HG02870 (cell line): ENCODE measurements around the gene RAI2.

Source experiments
- ATAC-seq: cut with Tn5 transposase; IDR thresholded peaks from one replicate; pipeline ENCODE4 v1.9.1; 2021; ENCODE audit warnings: mild to moderate bottlenecking, moderate library complexity; ENCODE audit not compliant: unreplicated experiment

The RAI2 gene

GRCh38 chrX:17860811-17861488 is at the start of gene RAI2:
RAI2 (minus strand) TSS chrX:17861298; CDS start chrX:17802010, 59,288 bp downstream.
- ATAC-seq, result no peak

GRCh38 chrX:17888421-17888820 is 27.3 kb upstream of the RAI2 start:
- ATAC-seq, result no peak

DNA sequence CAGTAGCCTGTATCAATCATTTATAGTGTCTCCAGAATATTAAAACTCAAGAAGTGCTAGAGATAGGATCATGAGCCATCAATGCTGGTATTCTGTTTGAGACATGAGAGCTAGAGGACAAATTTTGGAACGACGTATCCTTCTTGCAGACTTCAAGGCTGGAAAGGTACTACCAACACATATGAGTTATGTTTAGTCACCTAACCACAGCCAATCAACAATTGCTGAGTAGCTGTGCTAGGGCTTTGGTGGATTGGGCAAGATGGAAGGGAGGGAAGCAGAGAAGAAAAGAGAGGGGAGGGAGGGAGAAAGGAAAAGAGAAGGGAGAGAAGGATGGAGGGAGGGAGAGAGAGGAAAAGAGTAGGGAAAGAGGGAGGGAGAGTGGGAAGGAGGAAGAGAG is 21.6 kb upstream of the RAI2 start:
- ATAC-seq, result no peak

GRCh38 chrX:17878028-17878670 is 17.1 kb upstream of the RAI2 start:
- ATAC-seq, result no peak

DNA sequence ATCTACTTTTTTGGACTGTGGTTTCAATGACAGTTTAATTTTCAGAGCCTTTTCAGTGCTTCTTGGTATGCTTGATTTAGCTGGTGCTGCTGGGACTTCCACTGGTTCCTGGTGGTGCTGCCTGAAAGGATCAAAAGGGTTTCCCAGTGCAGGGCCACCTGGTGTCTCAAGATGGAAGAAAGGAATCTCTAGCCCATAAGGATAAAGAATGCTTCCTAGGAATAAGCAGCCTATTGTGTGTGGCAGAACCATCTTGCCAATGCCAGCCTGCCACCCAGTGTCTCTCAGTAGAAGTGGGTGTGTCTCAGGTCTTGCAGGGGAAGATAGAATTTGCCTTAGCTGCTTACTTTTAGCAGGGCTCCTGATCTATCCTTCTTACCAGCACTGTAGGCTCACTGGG is 15.0 kb upstream of the RAI2 start:
- ATAC-seq, result no peak

DNA sequence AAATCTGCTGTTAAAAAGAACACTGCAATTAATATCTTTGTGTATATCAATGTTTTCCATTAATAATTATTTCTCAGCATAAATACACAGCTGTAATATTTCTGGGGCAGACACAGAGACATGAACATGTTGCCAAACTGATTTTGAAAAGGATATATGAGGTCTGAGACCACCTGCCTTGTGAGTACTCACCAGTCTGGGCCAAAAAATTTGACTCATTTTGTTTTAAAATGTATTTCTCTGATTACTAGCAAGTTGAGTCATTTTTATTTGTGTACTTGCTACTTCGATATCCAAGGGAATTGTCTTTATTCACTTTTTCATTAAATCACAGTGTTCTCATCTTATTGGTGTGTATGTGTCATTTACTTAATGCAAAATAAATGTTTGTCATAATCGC is 8.5 kb upstream of the RAI2 start:
- no peak for ATAC-seq

DNA sequence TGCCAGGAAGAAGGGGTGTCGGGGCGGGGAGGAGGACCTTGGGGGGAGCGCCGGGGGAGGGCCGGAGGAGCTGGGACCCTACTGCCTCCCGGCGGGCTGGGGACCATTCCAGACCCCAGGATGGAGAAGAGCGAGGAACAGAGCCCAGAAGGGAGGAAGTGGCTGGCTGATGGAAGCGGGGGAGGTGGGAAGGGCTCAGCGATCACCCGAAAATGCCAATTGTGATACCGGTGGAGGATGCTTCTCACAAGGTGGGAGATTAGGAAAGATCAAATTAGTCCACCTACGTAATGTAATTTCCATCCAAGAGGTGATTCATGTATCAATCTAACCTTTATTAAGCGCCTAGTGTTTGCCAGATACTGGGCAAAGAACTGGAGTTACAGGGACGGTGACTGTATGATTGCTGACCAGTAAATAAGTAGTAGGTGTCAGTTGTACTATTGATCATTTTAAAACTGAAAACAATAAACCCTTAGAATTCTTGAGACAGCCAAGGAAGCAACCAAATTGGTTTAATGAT is 452 bp upstream of the RAI2 start:
- no peak for ATAC-seq

GRCh38 chrX:17860179-17860780 is 818 bp downstream of the RAI2 start:
- ATAC-seq, result no peak

- ATAC-seq, result no peak
Observed at GRCh38 chrX:17859609-17860178, 1.4 kb downstream of the RAI2 start.

DNA sequence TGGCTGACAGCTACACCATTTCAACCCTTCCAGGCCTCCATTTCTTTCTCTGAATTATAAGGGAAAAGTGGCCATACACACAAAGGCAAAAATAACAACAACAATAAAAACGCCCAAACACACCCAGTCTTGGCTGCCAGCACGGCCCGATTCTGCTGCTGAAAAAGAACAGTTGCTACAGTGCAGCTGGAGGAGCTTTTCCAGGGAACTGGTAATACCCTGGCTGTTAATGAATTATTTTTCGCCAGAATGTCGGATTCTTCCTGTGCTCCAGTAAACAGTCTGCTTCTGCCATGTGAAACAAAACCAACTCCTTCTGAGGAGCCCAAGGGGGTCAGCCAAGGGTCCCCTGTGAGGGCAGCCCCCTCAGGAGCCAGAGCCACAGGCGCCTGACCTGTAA is 6.6 kb downstream of the RAI2 start:
- no peak for ATAC-seq

- no peak for ATAC-seq
Observed at GRCh38 chrX:17854069-17854468, 7.0 kb downstream of the RAI2 start.

DNA sequence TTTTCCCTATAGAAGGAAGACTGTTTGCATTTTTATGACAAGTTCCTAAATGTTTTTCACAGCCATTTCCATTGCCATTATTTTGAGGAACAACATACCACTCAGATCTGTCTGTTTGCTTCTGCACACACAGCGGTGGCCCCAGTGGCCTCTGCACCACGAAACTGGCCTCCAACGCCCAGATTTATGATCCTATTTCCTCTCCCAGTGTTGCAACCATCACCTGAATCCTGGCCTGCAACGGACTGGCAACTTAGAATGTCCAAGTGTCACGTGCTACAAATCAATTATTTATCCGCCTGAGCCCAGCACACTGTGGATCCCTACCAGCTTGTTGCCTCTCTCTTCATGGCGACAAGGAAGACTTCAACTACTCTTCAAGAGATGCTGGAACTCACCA is 9.2 kb downstream of the RAI2 start:
- ATAC-seq, result no peak

GRCh38 chrX:17848545-17849265 is 12.4 kb downstream of the RAI2 start:
- ATAC-seq, result no peak

DNA sequence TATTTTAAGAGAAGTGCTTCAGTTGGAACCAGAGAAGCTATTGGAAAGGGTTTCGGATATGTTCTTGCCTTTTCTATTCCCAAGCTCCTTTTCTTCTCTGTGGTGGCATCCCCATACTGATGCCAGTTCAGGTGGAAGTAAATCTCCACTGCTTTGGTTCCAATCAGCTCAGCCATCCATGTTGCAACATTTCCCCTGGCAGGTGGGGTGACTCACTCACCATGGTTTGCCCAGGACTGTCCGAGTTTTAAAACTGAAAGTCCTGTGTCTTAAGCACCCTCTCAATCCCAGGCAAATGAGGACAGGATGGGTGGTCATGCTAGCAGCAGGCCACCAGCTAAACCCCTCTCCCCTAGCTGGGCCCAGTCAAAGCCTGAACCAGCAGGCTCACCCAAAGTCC is 15.1 kb downstream of the RAI2 start:
- no peak for ATAC-seq

GRCh38 chrX:17844236-17844635 is 16.9 kb downstream of the RAI2 start:
- no peak for ATAC-seq

- ATAC-seq, result no peak
Observed at GRCh38 chrX:17842769-17843525, 18.2 kb downstream of the RAI2 start.

GRCh38 chrX:17839269-17839668 is 21.8 kb downstream of the RAI2 start:
- ATAC-seq, result no peak

DNA sequence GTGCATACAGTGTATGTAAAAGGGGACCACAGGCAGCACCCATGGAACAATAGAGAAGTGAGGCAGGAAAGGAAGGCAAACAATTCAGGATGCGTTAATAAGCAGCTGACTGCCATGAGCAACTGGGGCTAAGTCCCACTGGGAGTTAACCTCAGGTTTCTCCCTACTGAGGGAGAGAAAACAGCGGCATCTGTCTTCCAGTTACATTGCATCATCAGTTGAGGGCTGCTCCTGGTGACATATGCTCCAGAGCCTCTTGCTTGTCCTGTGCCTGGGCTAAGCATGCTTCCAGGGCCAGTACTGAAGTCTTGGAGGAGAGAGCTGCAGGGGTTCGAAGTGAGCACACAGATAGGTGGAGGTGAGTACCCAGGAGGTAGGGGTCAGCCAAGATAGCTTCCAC is 24.3 kb downstream of the RAI2 start:
- ATAC-seq, result no peak

DNA sequence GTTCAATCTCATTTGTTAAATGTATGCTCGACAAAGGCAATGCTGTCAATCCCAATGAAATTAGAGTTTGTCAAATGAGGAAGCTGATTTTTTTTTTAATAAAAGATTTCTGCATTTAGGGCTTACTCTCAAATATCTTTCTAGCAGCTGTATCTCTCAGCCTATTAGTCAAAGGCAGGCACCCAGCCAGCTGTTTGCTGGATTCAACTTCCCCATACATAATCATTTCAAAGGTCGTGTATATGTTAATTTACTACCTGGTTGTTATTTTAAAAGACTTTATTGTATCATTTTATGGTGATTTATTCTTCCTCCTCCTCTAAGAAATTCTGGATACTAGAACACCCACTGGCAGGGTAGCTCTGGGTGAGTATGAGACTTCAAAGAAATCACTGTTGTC is 27.1 kb downstream of the RAI2 start:
- no peak for ATAC-seq

DNA sequence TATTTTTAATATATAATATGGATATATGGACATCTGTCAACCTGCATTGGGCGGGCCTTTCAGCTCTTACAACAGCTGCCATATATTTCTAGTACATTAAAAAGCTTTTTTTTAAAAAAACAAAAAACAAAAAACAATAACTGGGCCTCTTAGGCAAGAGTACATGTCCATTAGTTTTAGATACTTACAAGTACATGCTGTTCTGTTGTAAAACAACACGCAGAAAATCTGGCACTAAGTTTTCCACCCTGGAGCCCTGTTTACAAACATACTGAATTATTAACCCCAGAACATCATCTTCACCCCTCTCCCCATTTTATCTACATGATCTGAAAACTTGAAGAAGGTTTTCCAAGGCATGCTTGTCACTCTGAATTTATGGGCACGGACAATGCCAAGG is 29.8 kb downstream of the RAI2 start:
- ATAC-seq, result no peak
